NCI-H1930 (cell line): ENCODE results near the gene IGF1R.

Source experiments
- DNase-seq, 2 experiments: peaks; one replicate each; lab custom pipeline; 2025; lab: John Stamatoyannopoulos, UW

IGF1R gene

GRCh38 chr15:98943051-98943508 lies 294.7 kb downstream of the IGF1R start:
- DNase-seq: no peak

- no peak for DNase-seq
These were observed 295.3 kb downstream of the IGF1R start for GRCh38 chr15:98943601-98944151.

- no peak for DNase-seq
These were observed 298.2 kb downstream of the IGF1R start for GRCh38 chr15:98946301-98947255.

GRCh38 chr15:98948456-98948855 lies 300.1 kb downstream of the IGF1R start:
- DNase-seq: no peak

GRCh38 chr15:98948941-98949340 lies 300.6 kb downstream of the IGF1R start:
- DNase-seq: no peak

GRCh38 chr15:98949624-98950023 lies 301.3 kb downstream of the IGF1R start:
- DNase-seq: no peak

GRCh38 chr15:98950248-98950647 lies 301.9 kb downstream of the IGF1R start:
- no peak for DNase-seq

GRCh38 chr15:98951004-98951403 lies 302.7 kb downstream of the IGF1R start:
- no peak for DNase-seq

- DNase-seq: no peak
These were observed 303.4 kb downstream of the IGF1R start for GRCh38 chr15:98951493-98952320.

GRCh38 chr15:98952381-98952803 lies 304.1 kb downstream of the IGF1R start:
- no peak for DNase-seq

- no peak for DNase-seq
These were observed 304.9 kb downstream of the IGF1R start for GRCh38 chr15:98953000-98953787.

- no peak for DNase-seq
These were observed 305.6 kb downstream of the IGF1R start for GRCh38 chr15:98953968-98954367.

- DNase-seq: no peak
These were observed 306.1 kb downstream of the IGF1R start for GRCh38 chr15:98954411-98954810.

- no peak for DNase-seq
These were observed 307.0 kb downstream of the IGF1R start for GRCh38 chr15:98955331-98955730.

- DNase-seq: no peak
These were observed 307.8 kb downstream of the IGF1R start for GRCh38 chr15:98955961-98956723.

GRCh38 chr15:98956796-98957553 lies 308.6 kb downstream of the IGF1R start:
- no peak for DNase-seq

GRCh38 chr15:98957655-98958054 lies 309.3 kb downstream of the IGF1R start:
- DNase-seq: no peak

GRCh38 chr15:98958076-98958475 lies 309.7 kb downstream of the IGF1R start:
- no peak for DNase-seq

GRCh38 chr15:98958918-98959639 lies 310.7 kb downstream of the IGF1R start:
- DNase-seq: no peak
